Fibroblast of lung (primary cell): ENCODE measurements around the gene UNC45B.

Experiments
- CTCF ChIP-seq, 2 donors: IDR thresholded peaks in 1 of 2; conservative IDR thresholded peaks in 1 of 2; 1 replicate in 1 of 2; 2 replicates in 1 of 2; pipeline ENCODE4 v1.5.1; 2011 to 2012; ENCODE audit warnings: low read length in 2 of 2, control low read depth in 1 of 2, inconsistent platforms in 1 of 2, low read depth in 1 of 2, mild to moderate bottlenecking in 1 of 2
- EZH2 ChIP-seq: IDR thresholded peaks from 2 replicates; pipeline ENCODE4 v1.5.1; 2012; ENCODE audit warnings: low read length, control low read depth, mild to moderate bottlenecking; ENCODE audit errors: missing control alignments

- TF ChIP-seq EZH2 (no peak), CTCF (conservative IDR thresholded peaks at IDR 0.05 in 1 of 2, IDR thresholded peaks at IDR 0.05 in 1 of 2; ENCODE audit: low read depth in 1 of 2, low read length in 2 of 2) (no peak)
Observed at GRCh38 chr17:35217107-35217506, 69.5 kb downstream of the UNC45B start.
